ENCODE data around the gene SLC35A4. TPM values are rescaled to one million over a fixed set of nuclear protein-coding genes. Genes with fewer than 3 reads are reported as not detected.

The SLC35A4 gene
- total and polyA plus RNA-seq, 2 donors (not counting 1 experiment from before 2014, with no cell fraction given): 48.6 to 57.8 TPM

DNA sequence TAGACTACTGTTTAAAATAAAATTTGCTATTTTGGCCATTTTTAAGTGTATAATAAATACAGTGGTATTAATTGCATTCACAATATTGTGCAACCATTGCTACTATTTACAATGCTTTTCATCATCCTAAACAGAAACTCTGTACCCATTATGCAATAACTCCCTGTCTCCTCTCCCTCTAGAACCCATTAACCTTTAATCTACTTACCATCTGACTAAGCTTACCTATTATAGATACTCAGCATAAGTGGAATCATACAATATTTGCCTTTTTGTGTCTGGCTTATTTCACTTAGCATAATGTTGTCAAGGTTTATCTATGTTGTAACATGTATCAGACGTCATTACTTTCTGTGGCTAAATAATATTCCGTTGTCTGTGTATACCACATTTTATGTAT lies 42.4 kb downstream of the SLC35A4 start:
- no peak overlapping the region for H3K4me2 ChIP-seq (replicated peaks; ENCODE audit: low read depth, low read length, poor library complexity, severe bottlenecking)
- no peak overlapping the region for H2AFZ ChIP-seq (ENCODE audit: insufficient read depth, low read depth, low read length, poor library complexity, severe bottlenecking)
- Mint-ChIP-seq H3K27me3 (peaks cover 3% of the 10 kb centered on the region), H3K27ac (no peak overlapping the region), H3K9me3 (ENCODE audit: insufficient read depth) (no peaks in the 10 kb centered on the region), H3K4me3 (no peak overlapping the region), H3K4me1 (peaks cover 8% of the 10 kb centered on the region)
- no peaks in the 10 kb centered on the region for H3K27me3 ChIP-seq (replicated peaks in 1 of 4; ENCODE audit: control extremely low read depth in 1 of 4, control insufficient read depth in 3 of 4, insufficient read depth in 4 of 4, low read length in 3 of 4)
- TF ChIP-seq, protein P1, sequence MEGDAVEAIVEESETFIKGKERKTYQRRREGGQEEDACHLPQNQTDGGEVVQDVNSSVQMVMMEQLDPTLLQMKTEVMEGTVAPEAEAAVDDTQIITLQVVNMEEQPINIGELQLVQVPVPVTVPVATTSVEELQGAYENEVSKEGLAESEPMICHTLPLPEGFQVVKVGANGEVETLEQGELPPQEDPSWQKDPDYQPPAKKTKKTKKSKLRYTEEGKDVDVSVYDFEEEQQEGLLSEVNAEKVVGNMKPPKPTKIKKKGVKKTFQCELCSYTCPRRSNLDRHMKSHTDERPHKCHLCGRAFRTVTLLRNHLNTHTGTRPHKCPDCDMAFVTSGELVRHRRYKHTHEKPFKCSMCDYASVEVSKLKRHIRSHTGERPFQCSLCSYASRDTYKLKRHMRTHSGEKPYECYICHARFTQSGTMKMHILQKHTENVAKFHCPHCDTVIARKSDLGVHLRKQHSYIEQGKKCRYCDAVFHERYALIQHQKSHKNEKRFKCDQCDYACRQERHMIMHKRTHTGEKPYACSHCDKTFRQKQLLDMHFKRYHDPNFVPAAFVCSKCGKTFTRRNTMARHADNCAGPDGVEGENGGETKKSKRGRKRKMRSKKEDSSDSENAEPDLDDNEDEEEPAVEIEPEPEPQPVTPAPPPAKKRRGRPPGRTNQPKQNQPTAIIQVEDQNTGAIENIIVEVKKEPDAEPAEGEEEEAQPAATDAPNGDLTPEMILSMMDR (IDR thresholded peaks at IDR 0.05): no peak
- TF ChIP-seq EZH2 (IDR thresholded peaks at IDR 0.05; ENCODE audit: borderline replicate concordance, insufficient read depth, low read depth, low read length, poor library complexity, severe bottlenecking): no peak
- no peaks in the 10 kb centered on the region for H3K9me3 ChIP-seq (ENCODE audit: control extremely low read depth in 1 of 3, control insufficient read depth in 2 of 3, insufficient read depth in 1 of 3, low read length in 2 of 3)
- H3K36me3 ChIP-seq (replicated peaks in 1 of 2; ENCODE audit: control extremely low read depth in 1 of 2, control insufficient read depth in 1 of 2, extremely low read depth in 1 of 2, insufficient read depth in 2 of 2, low read length in 1 of 2): no peaks in the 10 kb centered on the region
- H3K27ac ChIP-seq (ENCODE audit: low read length in 2 of 2): no peak overlapping the region
- no peaks in the 10 kb centered on the region for H3K79me2 ChIP-seq (ENCODE audit: control insufficient read depth, insufficient read depth, low read length)
- ATAC-seq (ENCODE audit: low read depth): no peak
- intact Hi-C loops (cut with micrococcal nuclease): no loop called here
- CTCF ChIA-PET: interaction anchor here (1.3 kb wide), 1 partner anchor 15 kb away, joined by 3 read pairs; no protein-coding TSS in a partner anchor
- H3K4me3 ChIP-seq (ENCODE audit: control extremely low read depth in 1 of 5, extremely low read depth in 1 of 5, insufficient read depth in 1 of 5, low read depth in 2 of 5, low read length in 4 of 5): no peak overlapping the region
- H3K9ac ChIP-seq (ENCODE audit: low read length): no peak overlapping the region
- no peak for DNase-seq
- no CpG with 5 or more reads among the region's 2 CpGs for WGBS (ENCODE audit: insufficient coverage)
- H3K4me1 ChIP-seq (ENCODE audit: control insufficient read depth in 2 of 2, insufficient read depth in 2 of 2, low read length in 2 of 2): peaks cover 3 to 4% of the 10 kb centered on the region in 2 donors
- no peaks in the 10 kb centered on the region for H4K20me1 ChIP-seq (ENCODE audit: control insufficient read depth, insufficient read depth, low read length, poor library complexity, severe bottlenecking)
- POLR2A ChIA-PET: no interaction called here

DNA sequence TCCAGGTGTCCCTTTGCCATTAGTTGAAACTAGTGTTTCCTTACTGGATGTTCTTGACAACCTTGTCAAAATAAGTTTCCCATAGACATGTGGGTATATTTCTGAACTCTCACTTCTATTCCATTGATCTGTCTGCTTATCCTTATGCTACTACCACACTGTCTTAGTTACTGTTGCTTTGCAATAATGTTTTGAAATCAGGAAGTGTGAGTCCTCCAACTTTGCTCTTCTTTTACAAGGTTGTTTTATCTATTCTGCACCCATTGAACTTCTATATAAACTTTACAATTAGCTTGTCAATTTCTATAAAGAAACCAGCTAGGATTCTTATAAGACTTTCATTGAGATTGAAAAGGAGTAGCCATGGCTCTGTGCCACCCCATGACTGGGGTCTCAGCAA lies 44.1 kb downstream of the SLC35A4 start:
- ChIA-PET CTCF (no interaction called here), POLR2A (no interaction called here)
- Histone ChIP-seq H3K4me3 (ENCODE audit: control extremely low read depth in 1 of 5, extremely low read depth in 1 of 5, insufficient read depth in 1 of 5, low read depth in 2 of 5, low read length in 4 of 5) (no peak overlapping the region), H2AFZ (ENCODE audit: insufficient read depth, low read depth, low read length, poor library complexity, severe bottlenecking) (no peak overlapping the region), H3K9ac (ENCODE audit: low read length) (no peak overlapping the region), H3K27ac (ENCODE audit: low read length in 2 of 2) (no peak overlapping the region), H3K27me3 (replicated peaks in 1 of 4; ENCODE audit: control extremely low read depth in 1 of 4, control insufficient read depth in 3 of 4, insufficient read depth in 4 of 4, low read length in 3 of 4) (no peaks in the 10 kb centered on the region), H3K36me3 (replicated peaks in 1 of 2; ENCODE audit: control extremely low read depth in 1 of 2, control insufficient read depth in 1 of 2, extremely low read depth in 1 of 2, insufficient read depth in 2 of 2, low read length in 1 of 2) (no peaks in the 10 kb centered on the region), H3K79me2 (ENCODE audit: control insufficient read depth, insufficient read depth, low read length) (no peaks in the 10 kb centered on the region), H4K20me1 (ENCODE audit: control insufficient read depth, insufficient read depth, low read length, poor library complexity, severe bottlenecking) (no peaks in the 10 kb centered on the region), H3K4me2 (replicated peaks; ENCODE audit: low read depth, low read length, poor library complexity, severe bottlenecking) (no peak overlapping the region), H3K4me1 (ENCODE audit: control insufficient read depth in 2 of 2, insufficient read depth in 2 of 2, low read length in 2 of 2) (peaks cover 13 to 15% of the 10 kb centered on the region in 2 donors), H3K9me3 (ENCODE audit: control extremely low read depth in 1 of 3, control insufficient read depth in 2 of 3, insufficient read depth in 1 of 3, low read length in 2 of 3) (no peaks in the 10 kb centered on the region)
- peaks cover 16% of the 10 kb centered on the region for H3K4me1 Mint-ChIP-seq
- H3K4me3 Mint-ChIP-seq: no peak overlapping the region
- intact Hi-C loops (cut with micrococcal nuclease): no loop called here
- H3K27ac Mint-ChIP-seq: no peak overlapping the region
- ATAC-seq (ENCODE audit: low read depth) (no peak), DNase-seq (no peak)
- TF ChIP-seq, protein P1 (IDR thresholded peaks at IDR 0.05): no peak
- no peak for TF ChIP-seq EZH2 (IDR thresholded peaks at IDR 0.05; ENCODE audit: borderline replicate concordance, insufficient read depth, low read depth, low read length, poor library complexity, severe bottlenecking)
- no peaks in the 10 kb centered on the region for H3K9me3 Mint-ChIP-seq (ENCODE audit: insufficient read depth)
- peaks cover 3% of the 10 kb centered on the region for H3K27me3 Mint-ChIP-seq

Measured in B cell (primary cell).